Tibial nerve (tissue), 4 donors: Measurements from ENCODE around the gene POM121L12.

Experiments
- CTCF ChIP-seq, 5 experiments: fragments of 200-600 bp in 3 of 5; fragments of 450-650 bp in 2 of 5; sonication (generic) in 3 of 5; IDR thresholded peaks; one replicate each; pipeline ENCODE4 v1.5.1; 2016 to 2019; ENCODE audit warnings: antibody characterized with exemption in 5 of 5, mild to moderate bottlenecking in 3 of 5, moderate library complexity in 2 of 5
- EP300 ChIP-seq, 2 donors: sonication (generic); formaldehyde crosslinking; IDR thresholded peaks; one replicate each; pipeline ENCODE4 v1.6.1; 2017; ENCODE audit warnings: antibody characterized with exemption in 2 of 2, mild to moderate bottlenecking in 1 of 2

GRCh38 chr7:52992001-52992400, 43.4 kb upstream of the POM121L12 start:
- TF ChIP-seq CTCF (IDR thresholded peaks at IDR 0.05) (no peak), EP300 (IDR thresholded peaks at IDR 0.05) (no peak)
